HG03045 (cell line): ENCODE results near the gene KCNT2.
"Not testable (repeated sequence)": the region's sequence is repeated elsewhere in the genome, so short reads cannot be mapped to it uniquely, and the experiment has no call there.

Source experiments
- ATAC-seq: cut with Tn5 transposase; IDR thresholded peaks from one replicate; pipeline ENCODE4 v1.9.1; 2021; ENCODE audit warnings: mild to moderate bottlenecking, moderate library complexity; ENCODE audit not compliant: unreplicated experiment

The KCNT2 gene

GRCh38 chr1:196608390-196609369 is at the start of gene KCNT2:
TSS of gene KCNT2 (minus strand) at chr1:196608440. CDS start at chr1:196608309, 131 bp downstream.
- ATAC-seq, result no peak

GRCh38 chr1:196655494-196655893 is 47.3 kb upstream of the KCNT2 start:
- no peak for ATAC-seq

- ATAC-seq, result no peak
These were observed 46.8 kb upstream of the KCNT2 start for GRCh38 chr1:196655071-196655470.

- ATAC-seq, result no peak
These were observed 46.0 kb upstream of the KCNT2 start for GRCh38 chr1:196654271-196654670.

GRCh38 chr1:196651637-196652215 is 43.5 kb upstream of the KCNT2 start, which contains the start of gene CFH:
TSS of gene CFH (plus strand) at chr1:196652043. CDS start at chr1:196652118, 75 bp downstream.
- no peak for ATAC-seq

- no peak for ATAC-seq
These were observed 42.8 kb upstream of the KCNT2 start for GRCh38 chr1:196651079-196651478.

- ATAC-seq, result no peak
These were observed 42.2 kb upstream of the KCNT2 start for GRCh38 chr1:196650403-196650802.

GRCh38 chr1:196649990-196650389 is 41.8 kb upstream of the KCNT2 start:
- ATAC-seq, result no peak

- ATAC-seq, result no peak
These were observed 32.7 kb upstream of the KCNT2 start for GRCh38 chr1:196640976-196641375.

GRCh38 chr1:196639291-196639690 is 31.1 kb upstream of the KCNT2 start:
- not testable (repeated sequence) for ATAC-seq

GRCh38 chr1:196638466-196638865 is 30.2 kb upstream of the KCNT2 start:
- no peak for ATAC-seq

- no peak for ATAC-seq
These were observed 29.4 kb upstream of the KCNT2 start for GRCh38 chr1:196637606-196638005.

GRCh38 chr1:196628838-196629237 is 20.6 kb upstream of the KCNT2 start:
- no peak for ATAC-seq

- no peak for ATAC-seq
These were observed 14.8 kb upstream of the KCNT2 start for GRCh38 chr1:196623079-196623478.

- no peak for ATAC-seq
These were observed 11.5 kb upstream of the KCNT2 start for GRCh38 chr1:196619721-196620120.

- no peak for ATAC-seq
These were observed 3.6 kb upstream of the KCNT2 start for GRCh38 chr1:196611873-196612272.

GRCh38 chr1:196609370-196609737 is 1.1 kb upstream of the KCNT2 start:
- no peak for ATAC-seq

GRCh38 chr1:196607981-196608380 is 259 bp downstream of the KCNT2 start:
- ATAC-seq, result no peak

GRCh38 chr1:196603651-196604050 is 4.6 kb downstream of the KCNT2 start:
- no peak for ATAC-seq

GRCh38 chr1:196598942-196599748 is 9.1 kb downstream of the KCNT2 start:
- no peak for ATAC-seq

GRCh38 chr1:196594700-196595099 is 13.5 kb downstream of the KCNT2 start:
- no peak for ATAC-seq
